Smooth muscle cell (in vitro differentiated cells): ENCODE data around the gene RYR1. TPM values are rescaled to one million over a fixed set of nuclear protein-coding genes. Genes with fewer than 3 reads are reported as not detected.
A peak's percentile ranks its signal among the peaks of the same experiment; 100 is the strongest.

ENCODE experiments used
- DNase-seq: peaks from one replicate; lab custom pipeline; 2025; ENCODE audit not compliant: unreplicated experiment; lab: John Stamatoyannopoulos, UW
- H2AFZ ChIP-seq: fragments of 200-600 bp; sonication (generic); 2 replicates; pipeline ENCODE4 v1.6.0; 2016; ENCODE audit warnings: antibody characterized with exemption, low read depth, mild to moderate bottlenecking
- H3F3A ChIP-seq: fragments of 200-600 bp; sonication (generic); 2 replicates; pipeline ENCODE4 v1.6.0; 2017; ENCODE audit warnings: antibody characterized with exemption, low read depth
- H3K27ac ChIP-seq: fragments of 200-600 bp; sonication (generic); 2 replicates; pipeline ENCODE4 v1.5.1; 2016; ENCODE audit warnings: low read depth, mild to moderate bottlenecking
- H3K27me3 ChIP-seq: fragments of 200-600 bp; sonication (generic); 2 replicates; pipeline ENCODE4 v1.6.1; 2016; ENCODE audit warnings: low read depth, mild to moderate bottlenecking
- H3K36me3 ChIP-seq: fragments of 200-600 bp; sonication (generic); 2 replicates; pipeline ENCODE4 v1.5.1; 2016; ENCODE audit warnings: low read depth
- H3K4me1 ChIP-seq: fragments of 200-600 bp; sonication (generic); 2 replicates; pipeline ENCODE4 v1.5.1; 2016; ENCODE audit warnings: low read depth
- H3K4me2 ChIP-seq: fragments of 200-600 bp; sonication (generic); 2 replicates; pipeline ENCODE4 v1.6.0; 2016; ENCODE audit warnings: mild to moderate bottlenecking
- H3K4me3 ChIP-seq: fragments of 200-600 bp; sonication (generic); 2 replicates; pipeline ENCODE4 v1.5.1; 2016; ENCODE audit warnings: mild to moderate bottlenecking
- H3K79me2 ChIP-seq: fragments of 200-600 bp; sonication (generic); 2 replicates; pipeline ENCODE4 v1.6.0; 2016; ENCODE audit warnings: low read depth, mild to moderate bottlenecking
- H3K9ac ChIP-seq: fragments of 200-600 bp; sonication (generic); 2 replicates; pipeline ENCODE4 v1.6.0; 2016; ENCODE audit warnings: low read depth
- H3K9me3 ChIP-seq: fragments of 200-600 bp; sonication (generic); replicated peaks from 2 replicates; pipeline ENCODE4 v1.5.1; 2016; ENCODE audit warnings: low read depth
- H4K20me1 ChIP-seq: fragments of 200-600 bp; sonication (generic); 2 replicates; pipeline ENCODE4 v1.6.0; 2016; ENCODE audit warnings: low read depth
- WGBS: methylation state at CpG from one replicate; pipeline ENCODE4 v1.1.7; 2016; ENCODE audit warnings: low lambda C conversion rate; 5-methylcytosine and 5-hydroxymethylcytosine counted together
- polyA plus RNA-seq: library from polyadenylated mRNA; unstranded; fragments of >200 nt; fragmentation: Nextera tagmentation; extraction: Ambion mirVana; gene quantifications from 2 replicates; pipeline ENCODE4 v1.2.1, GENCODE V29; 2016
- total RNA-seq: library from RNA; depleted of rRNA; stranded (reverse); fragments of >200 nt; gene quantifications from 2 replicates; pipeline ENCODE4 v1.2.3, GENCODE V29; 2014
- TF ChIP-seq, protein P1 (sequence below): fragments of 200-600 bp; sonication (generic); IDR thresholded peaks from 2 replicates; pipeline ENCODE4 v1.5.1; 2017; ENCODE audit warnings: borderline replicate concordance, mild to moderate bottlenecking, antibody characterized with exemption; ENCODE audit not compliant: insufficient read depth, poor library complexity, severe bottlenecking

Gene RYR1
- total and polyA plus RNA-seq, 2 experiments from 2014 or later: 0.31 to 0.95 TPM

DNA sequence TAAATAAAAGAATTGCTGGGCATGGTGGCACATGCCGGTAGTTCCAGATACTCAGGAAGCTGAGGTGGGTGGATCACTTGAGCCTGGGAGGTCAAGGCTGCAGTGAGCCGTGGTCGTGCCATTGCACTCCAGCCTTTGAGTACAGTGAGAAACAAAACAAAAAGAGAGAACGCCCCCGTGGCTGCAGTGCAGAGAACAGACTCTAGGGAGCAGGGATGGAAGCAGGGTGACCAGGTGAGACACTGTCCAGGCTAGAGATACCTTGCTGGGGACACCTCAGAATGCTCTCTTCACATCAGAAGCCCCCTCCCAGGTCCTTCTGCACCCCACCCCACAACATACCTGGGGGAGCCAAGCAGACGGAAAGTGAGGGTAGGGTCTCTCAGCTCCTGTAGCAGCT is 159.4 kb downstream of the RYR1 start:
- H3K79me2 ChIP-seq: no peaks in the 10 kb centered on the region
- H3K4me3 ChIP-seq: no peak overlapping the region
- TF ChIP-seq, protein P1, sequence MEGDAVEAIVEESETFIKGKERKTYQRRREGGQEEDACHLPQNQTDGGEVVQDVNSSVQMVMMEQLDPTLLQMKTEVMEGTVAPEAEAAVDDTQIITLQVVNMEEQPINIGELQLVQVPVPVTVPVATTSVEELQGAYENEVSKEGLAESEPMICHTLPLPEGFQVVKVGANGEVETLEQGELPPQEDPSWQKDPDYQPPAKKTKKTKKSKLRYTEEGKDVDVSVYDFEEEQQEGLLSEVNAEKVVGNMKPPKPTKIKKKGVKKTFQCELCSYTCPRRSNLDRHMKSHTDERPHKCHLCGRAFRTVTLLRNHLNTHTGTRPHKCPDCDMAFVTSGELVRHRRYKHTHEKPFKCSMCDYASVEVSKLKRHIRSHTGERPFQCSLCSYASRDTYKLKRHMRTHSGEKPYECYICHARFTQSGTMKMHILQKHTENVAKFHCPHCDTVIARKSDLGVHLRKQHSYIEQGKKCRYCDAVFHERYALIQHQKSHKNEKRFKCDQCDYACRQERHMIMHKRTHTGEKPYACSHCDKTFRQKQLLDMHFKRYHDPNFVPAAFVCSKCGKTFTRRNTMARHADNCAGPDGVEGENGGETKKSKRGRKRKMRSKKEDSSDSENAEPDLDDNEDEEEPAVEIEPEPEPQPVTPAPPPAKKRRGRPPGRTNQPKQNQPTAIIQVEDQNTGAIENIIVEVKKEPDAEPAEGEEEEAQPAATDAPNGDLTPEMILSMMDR: no peak
- no peak overlapping the region for H3K27ac ChIP-seq
- no peak for DNase-seq
- no peak overlapping the region for H3K9ac ChIP-seq
- H3K4me2 ChIP-seq: no peak overlapping the region
- H3K36me3 ChIP-seq: no peaks in the 10 kb centered on the region
- H3K9me3 ChIP-seq: no peaks in the 10 kb centered on the region
- H3K4me1 ChIP-seq: peaks cover 3% of the 10 kb centered on the region
- H3F3A ChIP-seq: no peaks in the 10 kb centered on the region
- no peaks in the 10 kb centered on the region for H4K20me1 ChIP-seq
- 81% methylated on average over 6 of the region's 6 CpGs for WGBS
- peaks cover 13% of the 10 kb centered on the region for H3K27me3 ChIP-seq
- no peak overlapping the region for H2AFZ ChIP-seq

DNA sequence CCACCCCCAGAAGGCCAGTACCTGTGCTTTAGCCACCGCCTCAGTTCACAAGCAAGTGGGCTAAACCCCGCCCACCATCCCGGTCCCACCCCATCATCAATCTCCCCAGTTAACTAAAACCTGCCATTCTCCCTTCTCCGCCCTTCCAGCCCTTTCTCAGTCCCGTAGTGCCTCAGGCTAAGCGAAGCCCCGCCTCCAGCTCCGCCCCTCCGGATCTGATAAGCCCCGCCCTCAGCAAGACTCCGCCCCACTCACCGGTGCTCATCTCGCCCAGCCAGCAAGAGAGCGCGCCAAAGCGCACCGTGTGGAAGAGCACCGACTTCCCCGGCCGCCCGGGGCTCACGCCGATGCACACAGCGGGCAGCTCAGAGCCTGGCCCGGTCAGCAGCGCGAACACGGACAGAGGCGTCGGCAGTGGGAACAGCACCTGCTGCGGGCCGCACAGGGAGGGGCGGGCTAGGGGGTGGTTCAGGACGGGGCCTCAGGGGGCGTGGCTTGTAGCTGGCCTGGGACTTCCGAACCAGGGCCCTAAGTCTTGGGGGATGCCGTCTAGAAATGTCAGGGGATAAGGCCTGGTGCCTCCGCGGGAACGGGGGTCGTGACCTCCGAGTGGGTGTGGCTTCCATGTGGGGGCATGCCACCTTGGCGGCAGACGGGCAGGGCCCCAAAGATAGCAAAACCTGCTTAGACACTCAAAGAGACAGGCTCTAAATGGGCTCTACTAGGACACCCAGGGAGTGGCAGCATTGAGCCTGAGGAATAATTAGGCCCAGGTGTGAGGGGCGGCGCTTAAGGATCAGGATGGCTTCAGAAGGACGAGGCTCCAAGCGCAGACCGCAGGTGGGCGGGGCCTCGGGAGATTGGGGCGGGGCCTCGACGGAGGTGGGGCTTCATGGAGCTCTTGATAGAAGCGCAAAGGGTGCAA is 162.8 kb downstream of the RYR1 start:
- Histone ChIP-seq H3K4me2 (peak overlapping the region; percentile 69), H4K20me1 (no peaks in the 10 kb centered on the region), H3F3A (no peaks in the 10 kb centered on the region), H3K9me3 (no peaks in the 10 kb centered on the region), H3K4me1 (peaks cover 3% of the 10 kb centered on the region), H2AFZ (no peak overlapping the region), H3K4me3 (no peak overlapping the region), H3K9ac (no peak overlapping the region), H3K79me2 (no peaks in the 10 kb centered on the region), H3K36me3 (no peaks in the 10 kb centered on the region), H3K27ac (no peak overlapping the region), H3K27me3 (peaks cover 13% of the 10 kb centered on the region)
- 4% methylated on average over 53 of the region's 55 CpGs for WGBS
- DNase-seq: no peak
- TF ChIP-seq, protein P1: no peak

DNA sequence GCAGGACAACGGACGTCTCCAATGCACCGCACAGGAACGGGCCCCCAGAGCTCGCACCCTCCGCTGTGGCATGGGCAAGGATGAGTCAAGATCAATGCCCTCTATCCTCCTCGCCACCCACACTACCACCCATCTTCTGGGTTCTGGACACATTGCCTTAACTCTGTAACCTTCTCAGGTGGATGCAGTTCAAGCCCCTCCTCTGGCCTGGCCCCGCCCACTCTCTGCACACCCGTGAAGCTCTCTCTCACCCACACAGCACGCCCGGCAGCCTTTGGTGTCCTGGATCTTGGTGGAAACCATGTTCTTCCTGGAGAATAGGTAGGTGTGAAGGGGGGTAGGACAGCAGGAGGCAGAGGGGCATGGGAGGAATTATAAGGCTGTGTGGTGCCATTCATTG is 163.6 kb downstream of the RYR1 start:
- Histone ChIP-seq H3F3A (no peaks in the 10 kb centered on the region), H3K27ac (no peak overlapping the region), H3K27me3 (peaks cover 13% of the 10 kb centered on the region), H4K20me1 (no peaks in the 10 kb centered on the region), H3K4me1 (peaks cover 3% of the 10 kb centered on the region), H2AFZ (no peak overlapping the region), H3K4me3 (no peak overlapping the region), H3K79me2 (no peaks in the 10 kb centered on the region), H3K4me2 (no peak overlapping the region), H3K9me3 (no peaks in the 10 kb centered on the region), H3K36me3 (no peaks in the 10 kb centered on the region), H3K9ac (no peak overlapping the region)
- no peak for DNase-seq
- 86% methylated on average over 11 of the region's 11 CpGs for WGBS
- TF ChIP-seq, protein P1: no peak
